BJ (cell line): ENCODE data around the gene TFRC. TPM values are rescaled to one million over a fixed set of nuclear protein-coding genes. Genes with fewer than 3 reads are reported as not detected.

Experiments used
- CTCF ChIA-PET: fragments of 350-600 bp; formaldehyde crosslinking; extraction: SDS; loops from one replicate; lab custom pipeline; 2021; ENCODE audit warnings: antibody characterized with exemption, inconsistent platforms; lab: Yijun Ruan, JAX
- POLR2A ChIA-PET: fragments of 300-600 bp; sonication (Branson Sonifier 250); formaldehyde crosslinking; extraction: SDS; loops from one replicate; lab custom pipeline; 2021; ENCODE audit warnings: antibody characterized with exemption; lab: Charles Lee
- DNase-seq: peaks from one replicate; pipeline ENCODE4 v3.0.0-alpha.2; 2011; ENCODE audit warnings: low read depth
- H3K27me3 ChIP-seq: 2 replicates; pipeline ENCODE4 v1.6.0; 2011; ENCODE audit warnings: low read length; ENCODE audit not compliant: control insufficient read depth, insufficient read depth
- H3K36me3 ChIP-seq: 2 replicates; pipeline ENCODE4 v1.5.1; 2011; ENCODE audit warnings: low read length; ENCODE audit not compliant: control insufficient read depth, insufficient read depth
- H3K4me3 ChIP-seq: 2 replicates; pipeline ENCODE4 v1.5.1; 2011; ENCODE audit warnings: low read depth, mild to moderate bottlenecking, control low read depth, low read length
- polyA plus RNA-seq: library from polyadenylated mRNA; depleted of rRNA; stranded (reverse); fragments of >200 nt; gene quantifications from 2 replicates; pipeline ENCODE4 v1.2.3, GENCODE V29; 2011
- TF ChIP-seq, protein P1 (sequence below): IDR thresholded peaks from 2 replicates; pipeline ENCODE4 v1.5.1; 2011; ENCODE audit warnings: low read depth, mild to moderate bottlenecking, control low read depth, inconsistent platforms, low read length, moderate library complexity; ENCODE audit not compliant: insufficient read depth

TFRC gene
- polyA plus RNA-seq, 1 experiment = 60.7 TPM

DNA sequence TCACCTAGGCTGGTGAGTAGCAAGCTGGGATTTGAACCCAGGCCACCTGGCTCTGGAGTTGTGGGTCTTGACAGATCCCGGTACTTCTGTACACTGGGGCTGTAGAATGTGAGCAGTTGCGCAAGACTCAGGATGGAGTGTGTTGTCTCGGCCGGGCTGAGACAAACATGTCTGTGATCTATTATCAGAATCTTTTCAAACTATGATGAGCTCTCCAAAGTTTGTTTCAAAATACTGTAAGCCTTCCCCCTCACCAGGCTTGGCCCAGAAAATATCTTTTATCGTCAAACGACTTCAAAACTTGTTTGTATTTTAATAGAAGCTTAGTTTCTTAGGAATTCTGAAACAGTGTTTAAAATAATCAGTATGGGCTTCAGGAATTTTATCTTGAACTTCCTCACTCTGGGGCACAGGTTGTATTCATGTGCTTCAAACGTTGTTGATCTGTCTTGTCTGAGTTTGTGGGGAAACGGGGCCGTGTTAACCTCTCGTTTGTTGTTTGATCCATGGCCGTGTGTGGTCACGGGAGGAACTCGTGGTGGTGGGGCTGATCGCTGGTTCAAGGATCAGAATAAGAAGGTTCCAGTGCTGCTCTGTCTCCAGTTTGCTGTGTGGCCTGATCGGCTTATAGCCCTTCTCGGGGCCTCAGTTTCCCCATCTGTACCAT, 40.3 kb upstream of the TFRC start:
- TF ChIP-seq, protein P1, sequence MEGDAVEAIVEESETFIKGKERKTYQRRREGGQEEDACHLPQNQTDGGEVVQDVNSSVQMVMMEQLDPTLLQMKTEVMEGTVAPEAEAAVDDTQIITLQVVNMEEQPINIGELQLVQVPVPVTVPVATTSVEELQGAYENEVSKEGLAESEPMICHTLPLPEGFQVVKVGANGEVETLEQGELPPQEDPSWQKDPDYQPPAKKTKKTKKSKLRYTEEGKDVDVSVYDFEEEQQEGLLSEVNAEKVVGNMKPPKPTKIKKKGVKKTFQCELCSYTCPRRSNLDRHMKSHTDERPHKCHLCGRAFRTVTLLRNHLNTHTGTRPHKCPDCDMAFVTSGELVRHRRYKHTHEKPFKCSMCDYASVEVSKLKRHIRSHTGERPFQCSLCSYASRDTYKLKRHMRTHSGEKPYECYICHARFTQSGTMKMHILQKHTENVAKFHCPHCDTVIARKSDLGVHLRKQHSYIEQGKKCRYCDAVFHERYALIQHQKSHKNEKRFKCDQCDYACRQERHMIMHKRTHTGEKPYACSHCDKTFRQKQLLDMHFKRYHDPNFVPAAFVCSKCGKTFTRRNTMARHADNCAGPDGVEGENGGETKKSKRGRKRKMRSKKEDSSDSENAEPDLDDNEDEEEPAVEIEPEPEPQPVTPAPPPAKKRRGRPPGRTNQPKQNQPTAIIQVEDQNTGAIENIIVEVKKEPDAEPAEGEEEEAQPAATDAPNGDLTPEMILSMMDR = no peak
- H3K4me3 ChIP-seq = no peak overlapping the region
- no peaks in the 10 kb centered on the region for H3K36me3 ChIP-seq
- ChIA-PET CTCF (interaction anchor here (0.9 to 1.0 kb wide), 2 partner anchors 9 to 48 kb away, joined by 3 read pairs; no protein-coding TSS in a partner anchor), POLR2A (interaction anchor here (0.6 kb wide), 1 partner anchor 20 kb away, joined by 3 read pairs; no protein-coding TSS in a partner anchor)
- no peak for DNase-seq
- peaks cover 3% of the 10 kb centered on the region; the same call in 1 of the 2 replicates for H3K27me3 ChIP-seq

DNA sequence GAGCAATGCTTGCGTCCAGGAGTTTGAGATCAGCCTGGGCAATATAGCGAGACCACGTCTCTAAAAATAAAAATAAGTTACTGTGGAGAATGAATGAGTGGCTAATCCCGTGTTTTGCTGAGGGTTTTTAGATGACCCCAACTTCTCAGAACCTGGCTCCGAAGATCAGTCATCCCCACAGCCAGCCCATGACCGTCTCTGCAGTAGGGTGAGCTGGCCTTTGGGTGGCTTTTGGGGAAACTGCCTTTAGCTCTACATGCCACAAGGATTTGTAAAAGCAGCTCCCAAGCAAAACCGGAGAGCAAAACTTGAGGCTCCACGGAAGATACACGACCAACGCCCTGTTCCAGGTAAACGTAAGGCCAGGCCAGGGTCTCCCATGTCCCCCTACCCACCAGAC, 39.2 kb upstream of the TFRC start:
- no peak for DNase-seq
- Histone ChIP-seq H3K36me3 (no peaks in the 10 kb centered on the region), H3K4me3 (no peak overlapping the region), H3K27me3 (peaks cover 3% of the 10 kb centered on the region; the same call in 1 of the 2 replicates)
- CTCF ChIA-PET = no interaction called here
- POLR2A ChIA-PET = no interaction called here
- TF ChIP-seq, protein P1 = no peak

DNA sequence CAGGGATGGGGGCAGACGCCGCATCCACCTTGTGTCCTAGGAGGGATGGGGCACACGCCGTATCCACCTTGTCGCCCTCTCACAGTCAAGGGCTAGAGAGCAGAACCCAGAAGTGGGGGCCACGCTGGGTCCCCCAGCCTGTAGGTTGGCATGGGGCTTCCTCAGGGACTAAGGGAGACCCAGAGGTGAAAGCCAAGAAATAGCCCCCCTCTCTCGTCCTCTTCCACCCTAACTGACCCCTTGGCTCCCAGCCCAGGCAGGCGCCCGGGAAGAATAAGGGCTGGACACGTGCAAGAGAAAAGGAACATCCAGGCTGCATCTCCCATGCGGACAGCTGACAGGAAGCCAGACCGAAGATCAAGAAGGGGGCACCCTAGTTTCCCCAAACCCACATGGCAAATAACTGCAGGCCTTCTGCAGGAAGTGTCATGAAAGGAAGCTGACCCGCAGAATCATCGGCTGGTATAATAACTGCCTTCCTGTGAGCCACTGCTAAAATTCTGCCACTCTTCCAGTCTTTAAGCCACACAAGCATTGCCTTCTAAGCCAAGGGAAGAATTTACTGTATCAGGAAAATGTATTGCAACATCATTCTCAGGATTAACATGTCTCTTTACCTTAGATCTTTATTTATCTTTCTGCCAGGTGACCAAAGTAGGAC, 38.5 kb upstream of the TFRC start:
- no peak overlapping the region for H3K4me3 ChIP-seq
- TF ChIP-seq, protein P1 = no peak
- H3K36me3 ChIP-seq = no peaks in the 10 kb centered on the region
- DNase-seq = no peak
- H3K27me3 ChIP-seq = peaks cover 3% of the 10 kb centered on the region; the same call in 1 of the 2 replicates
- ChIA-PET POLR2A (no interaction called here), CTCF (no interaction called here)

DNA sequence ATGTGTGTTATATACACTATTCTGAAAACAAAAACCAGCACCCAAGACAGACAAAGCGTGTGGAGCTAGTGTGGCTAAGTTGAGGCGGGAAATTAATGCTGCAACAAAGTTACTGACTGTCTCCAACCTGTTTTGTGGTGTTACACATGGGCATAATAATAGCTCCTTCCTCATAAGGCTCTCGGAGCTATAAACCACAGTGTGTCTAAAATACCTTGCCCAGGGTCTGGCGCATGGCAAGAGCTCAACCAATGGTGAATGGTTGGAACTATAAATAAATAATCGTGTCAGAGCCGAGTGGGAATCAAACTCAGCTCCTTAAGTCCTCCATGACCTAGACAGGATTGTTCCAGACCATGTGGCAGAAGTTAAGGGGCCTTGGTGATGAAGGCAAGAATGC, 35.9 kb upstream of the TFRC start:
- Histone ChIP-seq H3K36me3 (no peaks in the 10 kb centered on the region), H3K27me3 (peaks cover 3% of the 10 kb centered on the region; the same call in 1 of the 2 replicates), H3K4me3 (no peak overlapping the region)
- TF ChIP-seq, protein P1 = no peak
- no peak for DNase-seq
- POLR2A ChIA-PET = no interaction called here
- CTCF ChIA-PET = interaction anchor here (1.0 kb wide), 1 partner anchor 14 kb away, joined by 3 read pairs; no protein-coding TSS in a partner anchor

DNA sequence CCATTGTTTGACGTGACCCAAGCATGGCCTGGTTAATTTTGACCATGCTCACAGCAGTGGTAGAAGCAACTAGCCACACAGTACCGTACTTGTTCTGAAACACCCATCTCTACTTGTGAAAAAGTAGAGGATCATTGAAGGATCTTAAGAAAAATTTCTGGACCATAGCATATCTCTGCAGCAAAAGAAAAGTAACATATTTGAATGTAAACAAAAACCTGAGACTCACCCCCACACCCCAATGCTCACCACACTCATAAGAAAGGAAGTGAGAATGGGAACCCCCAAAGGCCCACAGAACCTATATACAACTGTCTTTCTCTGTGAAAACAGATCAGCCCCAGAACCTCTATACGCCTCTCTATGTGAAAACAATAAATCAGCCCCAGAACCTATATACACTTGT, 33.8 kb upstream of the TFRC start:
- TF ChIP-seq, protein P1 = no peak
- ChIA-PET CTCF (no interaction called here), POLR2A (no interaction called here)
- Histone ChIP-seq H3K4me3 (no peak overlapping the region), H3K36me3 (no peaks in the 10 kb centered on the region), H3K27me3 (no peaks in the 10 kb centered on the region)
- DNase-seq = no peak
